ENCODE measurements around the gene DYRK3.

The DYRK3 gene

DNA sequence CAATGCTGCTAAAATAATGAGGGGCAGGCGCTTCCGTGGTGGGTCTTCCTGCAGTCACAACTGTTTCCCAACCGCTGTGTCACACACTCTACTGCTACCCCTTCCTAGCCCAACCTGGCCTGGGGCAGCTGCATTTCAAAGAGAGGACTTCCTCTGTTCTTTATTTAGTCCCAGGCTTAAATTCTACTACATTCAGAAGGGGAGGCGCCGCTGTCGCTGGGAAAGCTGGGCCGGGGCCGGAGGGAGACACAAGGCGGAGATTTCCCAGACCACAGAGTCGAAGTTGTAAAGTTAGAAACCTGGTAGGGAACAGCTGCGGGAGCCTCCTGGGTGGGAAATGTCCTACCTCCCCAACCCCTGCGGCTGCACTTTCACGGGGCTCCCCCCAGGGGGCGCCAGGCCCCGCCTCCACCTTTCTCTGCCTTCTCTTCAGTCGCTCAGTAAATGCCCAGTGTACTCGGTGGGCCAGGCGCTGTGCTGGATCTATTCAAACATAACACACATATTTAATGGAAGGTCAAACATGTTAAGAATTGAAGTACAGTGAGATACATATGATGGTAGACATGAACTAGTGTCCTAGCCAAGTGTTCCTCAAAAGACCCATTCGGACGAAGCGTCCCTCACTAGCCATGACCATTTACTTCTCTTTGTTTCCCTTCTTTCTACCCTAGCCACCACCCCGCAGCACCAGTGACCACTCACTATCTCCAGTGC lies 23.1 kb downstream of the DYRK3 start:
- in situ Hi-C loops (cut with HindIII; ENCODE audit: low sequenced_read_pairs): no loop called here

GRCh38 chr1:206658981-206659273 lies 23.6 kb downstream of the DYRK3 start:
- in situ Hi-C loops (cut with HindIII; ENCODE audit: low sequenced_read_pairs): no loop called here

DNA sequence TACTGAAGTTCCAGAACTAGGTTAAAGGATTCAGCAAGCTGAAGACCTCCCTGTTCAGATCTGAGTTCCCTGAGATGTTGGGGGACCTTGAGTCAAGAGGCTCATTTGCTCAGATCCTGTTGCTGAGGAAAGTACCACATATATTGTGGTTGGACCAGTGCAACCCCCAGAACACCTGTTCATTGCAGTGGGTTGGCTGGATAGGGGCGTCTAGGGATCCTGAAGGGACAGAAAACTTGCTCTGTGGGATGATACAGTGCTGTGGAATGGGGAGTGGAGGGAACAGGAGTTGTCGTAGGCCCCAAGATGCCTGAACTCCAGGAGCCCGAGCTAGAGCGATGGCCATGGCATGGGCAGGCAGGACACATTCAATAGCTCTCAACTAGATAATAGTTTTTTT lies 24.8 kb downstream of the DYRK3 start:
- in situ Hi-C loops (cut with HindIII; ENCODE audit: low sequenced_read_pairs): no loop called here

DNA sequence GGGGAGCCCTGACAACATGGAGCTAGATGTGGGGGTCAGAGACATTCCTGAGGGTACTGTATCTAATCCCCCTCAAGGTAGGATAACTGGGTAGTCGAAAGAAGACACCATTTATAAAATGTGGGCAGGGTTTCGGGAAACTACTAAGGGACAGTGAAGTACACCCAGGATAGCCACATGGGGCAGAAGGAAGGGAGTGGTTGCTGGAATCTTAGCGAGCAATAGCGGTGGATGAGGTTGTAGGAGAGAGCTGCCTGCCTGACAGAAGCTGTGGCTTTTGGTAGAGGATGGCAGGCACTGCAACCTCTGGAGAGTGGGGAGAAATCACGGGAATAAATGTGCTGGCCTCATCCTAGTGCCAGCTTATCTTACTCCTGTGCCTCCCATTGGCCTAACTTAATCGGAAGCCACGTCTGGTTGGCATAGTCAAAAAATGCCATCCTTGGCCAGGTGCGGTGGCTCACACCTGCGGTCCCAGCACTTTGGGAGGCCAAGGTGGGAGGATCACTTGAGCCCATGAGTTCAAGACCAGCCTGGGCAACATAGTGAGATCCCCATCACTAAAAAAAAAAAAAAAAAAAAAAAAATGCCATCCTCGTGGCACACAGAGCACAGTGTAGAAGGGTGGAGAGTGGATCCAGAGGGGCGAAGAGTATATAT lies 26.0 kb downstream of the DYRK3 start:
- in situ Hi-C loops (cut with HindIII; ENCODE audit: low sequenced_read_pairs): no loop called here

DNA sequence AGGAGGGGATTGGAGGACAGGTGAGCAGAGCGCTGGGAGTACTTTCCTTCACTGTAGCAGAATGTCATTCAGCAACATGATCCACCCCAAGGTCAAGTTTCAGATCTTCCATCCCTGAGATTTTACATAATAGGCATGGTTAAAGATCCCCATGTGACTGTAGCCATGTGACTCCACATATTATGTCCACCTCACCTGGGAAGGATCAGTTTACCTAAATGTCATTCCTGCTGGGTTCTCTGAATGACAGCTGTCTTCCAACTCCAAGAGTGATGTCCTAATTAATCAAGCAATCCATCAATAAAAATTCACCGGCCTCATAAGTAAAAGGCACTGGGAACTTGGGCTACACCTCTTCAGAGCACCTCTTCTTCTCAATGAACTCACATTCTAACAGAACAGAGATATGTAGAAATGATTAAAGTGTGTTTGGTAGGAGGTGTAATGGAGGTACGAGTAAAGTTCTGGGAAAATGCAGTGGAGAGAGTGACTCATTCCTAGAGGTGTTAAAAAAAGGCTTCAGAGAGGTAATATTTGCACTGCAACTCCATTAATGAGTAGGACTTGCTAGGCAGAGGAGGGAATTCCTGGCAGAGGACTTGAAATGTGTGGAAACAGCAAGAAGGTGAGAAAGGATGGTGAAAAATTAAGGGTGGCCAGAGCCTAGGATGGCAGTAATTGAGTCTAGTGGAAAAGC lies 27.2 kb downstream of the DYRK3 start:
- in situ Hi-C loops (cut with HindIII; ENCODE audit: low sequenced_read_pairs): no loop called here

DNA sequence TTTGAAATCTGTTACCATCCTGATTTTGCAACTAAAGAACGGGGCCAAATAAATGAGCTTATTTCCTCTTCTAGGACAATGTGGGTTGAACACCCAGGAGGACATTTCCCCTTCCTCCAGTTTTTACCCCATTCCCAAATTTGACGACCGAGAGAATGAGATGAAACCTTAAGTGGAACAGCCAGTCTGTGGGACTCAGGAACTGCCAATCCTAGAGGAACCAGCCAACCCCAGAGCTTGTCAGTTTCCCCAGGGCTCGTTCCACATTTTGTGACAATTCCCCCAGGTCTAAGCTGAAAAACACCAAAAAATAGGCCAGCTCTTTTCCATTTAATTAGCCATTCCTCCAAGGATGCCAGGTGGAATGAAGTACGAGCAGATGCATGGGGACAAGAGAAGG lies 28.0 kb downstream of the DYRK3 start:
- in situ Hi-C loops (cut with HindIII; ENCODE audit: low sequenced_read_pairs): no loop called here

- in situ Hi-C loops (cut with HindIII; ENCODE audit: low sequenced_read_pairs): no loop called here
Observed at GRCh38 chr1:206663832-206664652, 28.7 kb downstream of the DYRK3 start.

DNA sequence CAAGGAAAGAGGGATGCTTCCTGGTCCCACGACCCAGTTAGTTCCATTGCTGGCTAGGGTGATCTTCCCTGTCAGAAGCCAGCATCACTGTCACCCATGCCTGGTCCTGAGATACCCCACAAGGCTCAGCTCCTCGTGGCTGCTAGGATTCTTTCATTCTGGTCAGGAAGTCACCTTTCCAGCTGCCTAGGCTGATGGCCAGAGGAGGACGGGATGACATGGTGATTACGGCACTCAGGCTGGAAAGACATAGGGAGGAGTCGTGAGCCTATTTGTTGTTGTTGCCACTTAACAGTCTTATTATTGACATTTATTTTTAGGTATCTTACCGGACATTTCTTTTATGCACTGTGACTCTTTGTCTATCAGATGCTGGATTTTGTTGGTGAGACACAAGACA lies 29.4 kb downstream of the DYRK3 start:
- in situ Hi-C loops (cut with HindIII; ENCODE audit: low sequenced_read_pairs): loop anchor here (5.0 kb wide), 1 partner anchor 62 kb away; no protein-coding TSS in a partner anchor

GRCh38 chr1:206666031-206666561 lies 30.8 kb downstream of the DYRK3 start:
- in situ Hi-C loops (cut with HindIII; ENCODE audit: low sequenced_read_pairs): loop anchor here (5.0 kb wide), 1 partner anchor 64 kb away; no protein-coding TSS in a partner anchor

DNA sequence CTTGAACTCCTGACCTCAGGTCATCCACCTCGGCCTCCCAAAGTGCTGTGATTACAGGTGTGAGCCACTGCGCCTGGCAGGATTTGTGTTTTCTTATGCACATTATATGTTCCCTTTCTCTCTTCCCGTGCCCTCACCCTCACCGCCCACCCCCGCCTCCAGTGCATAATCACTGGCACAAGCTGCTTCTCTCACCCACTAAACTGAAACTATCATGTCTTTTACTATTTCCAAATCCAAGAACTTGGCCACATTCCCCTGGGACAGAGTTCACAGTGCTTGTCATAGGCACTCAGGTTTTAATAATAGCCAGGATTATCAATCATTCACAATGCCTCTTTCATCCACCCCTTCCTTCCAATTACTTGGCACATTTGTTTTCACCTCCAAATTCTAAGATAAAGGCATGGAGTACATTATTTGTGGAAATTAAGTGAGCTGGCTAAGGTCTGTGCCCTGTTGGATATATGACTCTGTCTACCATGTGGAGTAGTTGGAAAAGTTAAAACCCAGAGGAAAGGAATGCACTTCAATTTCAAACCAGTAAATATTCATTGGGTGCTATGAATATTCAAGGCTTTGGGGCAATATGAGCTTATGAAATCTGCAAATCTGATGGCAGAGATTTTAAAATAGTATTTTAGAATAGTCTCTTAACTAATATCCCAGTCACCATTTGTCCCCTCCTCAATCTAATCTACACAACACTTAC lies 31.8 kb downstream of the DYRK3 start:
- in situ Hi-C loops (cut with HindIII; ENCODE audit: low sequenced_read_pairs): loop anchor here (5.0 kb wide), 1 partner anchor 65 kb away; no protein-coding TSS in a partner anchor

DNA sequence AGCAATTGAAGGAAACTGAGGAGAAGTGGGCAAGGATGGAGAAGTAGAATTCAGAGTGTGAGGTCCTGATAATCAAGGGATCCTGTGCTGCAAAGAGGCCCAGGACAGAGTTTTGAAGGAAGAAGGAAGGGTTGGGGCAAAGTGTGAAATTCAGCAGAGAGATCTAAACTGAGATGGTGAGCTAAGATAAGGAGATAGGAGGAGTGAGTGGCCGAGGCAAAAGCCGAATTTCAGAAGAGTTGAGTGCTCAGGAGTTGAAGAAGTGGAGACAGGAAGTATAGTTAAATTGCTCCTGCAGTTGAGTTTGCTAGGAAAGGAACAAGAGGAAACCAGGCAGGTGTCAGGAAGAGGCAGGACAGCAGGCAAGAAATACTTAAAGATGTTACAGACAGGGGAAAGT lies 33.0 kb downstream of the DYRK3 start:
- in situ Hi-C loops (cut with HindIII; ENCODE audit: low sequenced_read_pairs): loop anchor here (5.0 kb wide), 1 partner anchor 66 kb away; no protein-coding TSS in a partner anchor

- in situ Hi-C loops (cut with HindIII; ENCODE audit: low sequenced_read_pairs): loop anchor here (5.0 kb wide), 1 partner anchor 67 kb away; no protein-coding TSS in a partner anchor
Observed at GRCh38 chr1:206668874-206669410, 33.6 kb downstream of the DYRK3 start.

DNA sequence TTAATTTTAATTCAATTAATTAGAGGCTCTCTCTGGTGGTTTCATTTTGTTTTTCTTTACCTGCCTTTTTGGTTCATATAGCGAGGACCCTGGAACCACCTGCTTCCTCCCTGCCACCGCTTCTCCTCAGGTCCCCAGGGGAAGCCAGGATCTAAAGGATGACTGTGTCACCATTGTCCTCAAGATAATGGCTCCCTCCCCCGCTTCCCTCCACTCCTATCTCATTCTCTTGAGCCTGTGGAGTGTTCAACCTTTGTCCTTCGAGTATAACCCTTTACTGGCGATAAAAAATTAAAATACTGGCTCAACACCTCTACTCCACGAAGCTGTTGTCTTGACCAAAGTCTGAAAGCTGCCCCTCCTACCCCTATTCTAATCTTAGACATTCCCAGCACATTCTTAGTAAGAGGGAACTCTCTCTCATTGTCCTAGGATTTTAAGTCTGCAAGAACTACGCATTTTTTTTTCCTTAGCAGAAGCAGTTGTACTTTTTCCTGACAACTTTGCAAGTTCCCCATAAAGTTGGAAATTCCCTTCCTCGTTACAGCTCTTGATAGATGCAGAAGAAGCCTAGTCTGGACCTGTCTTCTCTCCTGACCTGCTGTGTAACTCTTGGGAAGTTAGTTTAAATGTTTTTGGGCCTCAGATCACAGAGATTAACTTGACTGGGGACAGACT lies 36.8 kb downstream of the DYRK3 start:
- in situ Hi-C loops (cut with HindIII; ENCODE audit: low sequenced_read_pairs): loop anchor here (5.0 kb wide), 1 partner anchor 40 kb away; no protein-coding TSS in a partner anchor

DNA sequence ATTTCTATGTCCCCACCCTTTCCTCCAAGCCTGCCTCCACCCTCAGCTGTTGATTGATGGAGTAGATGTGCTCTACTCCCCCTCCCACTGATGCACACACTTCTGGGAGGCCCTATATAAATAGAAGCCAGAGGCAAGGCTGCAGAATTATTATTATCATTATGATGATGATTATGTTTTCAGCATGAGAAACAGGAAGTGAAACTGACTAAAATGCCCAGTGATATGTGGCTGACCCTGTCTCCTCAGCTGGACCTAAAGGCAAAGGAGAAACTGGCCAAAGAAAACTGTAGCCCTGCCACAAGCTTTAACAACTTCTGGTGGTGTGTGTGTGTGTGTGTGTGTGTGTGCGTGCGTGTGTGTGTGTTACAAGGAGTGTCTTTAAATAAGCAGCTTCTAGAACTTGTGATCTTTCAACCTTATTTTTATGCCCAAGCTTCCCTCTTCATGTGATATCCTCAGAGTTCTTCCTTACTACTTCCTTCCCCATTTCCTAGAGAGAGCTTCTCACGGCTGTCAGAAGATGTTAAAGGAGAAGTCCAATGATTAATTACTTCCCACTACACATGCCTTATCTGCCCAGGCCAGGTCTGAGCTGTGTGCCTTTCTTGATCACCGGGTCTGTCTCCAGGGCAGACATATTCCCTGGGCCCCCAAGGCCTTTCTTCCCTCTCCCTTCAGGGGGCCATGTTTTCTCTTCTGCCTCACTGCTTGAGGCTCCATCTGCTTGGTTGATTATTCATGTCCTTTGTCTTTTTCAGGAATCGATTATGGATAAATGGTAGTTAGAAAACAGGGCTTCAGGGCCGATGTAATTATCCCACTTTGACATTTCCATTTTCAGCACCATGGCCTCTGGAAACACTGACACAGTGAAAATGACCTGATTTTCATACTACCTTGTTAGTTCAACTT lies 37.8 kb downstream of the DYRK3 start:
- in situ Hi-C loops (cut with HindIII; ENCODE audit: low sequenced_read_pairs): loop anchor here (5.0 kb wide), 1 partner anchor 41 kb away; no protein-coding TSS in a partner anchor

GRCh38 chr1:206674236-206674635 lies 38.9 kb downstream of the DYRK3 start:
- in situ Hi-C loops (cut with HindIII; ENCODE audit: low sequenced_read_pairs): loop anchor here (5.0 kb wide), 1 partner anchor 42 kb away; no protein-coding TSS in a partner anchor

- in situ Hi-C loops (cut with HindIII; ENCODE audit: low sequenced_read_pairs): loop anchor here (5.0 kb wide), 1 partner anchor 42 kb away; no protein-coding TSS in a partner anchor
Observed at GRCh38 chr1:206674745-206675175, 39.4 kb downstream of the DYRK3 start.

GRCh38 chr1:206676499-206676898 lies 41.2 kb downstream of the DYRK3 start:
- in situ Hi-C loops (cut with HindIII; ENCODE audit: low sequenced_read_pairs): no loop called here

GRCh38 chr1:206678490-206678889 lies 43.2 kb downstream of the DYRK3 start:
- in situ Hi-C loops (cut with HindIII; ENCODE audit: low sequenced_read_pairs): no loop called here

Data from endothelial cell of hepatic sinusoid (primary cell).